Glutamatergic neuron (in vitro differentiated cells): ENCODE data around the gene IQSEC3. TPM values are rescaled to one million over a fixed set of nuclear protein-coding genes. Genes with fewer than 3 reads are reported as not detected.
"Not testable (repeated sequence)": the region's sequence is repeated elsewhere in the genome, so short reads cannot be mapped to it uniquely, and the experiment has no call there.

Experiments
- DNase-seq: peaks from one replicate; pipeline ENCODE4 v3.0.0; 2022
- H3K27ac Mint-ChIP-seq: one replicate; pipeline ENCODE4 v1.8.0; 2020; ENCODE audit warnings: mild to moderate bottlenecking, mixed read lengths, inconsistent platforms; ENCODE audit not compliant: unreplicated experiment
- H3K27me3 Mint-ChIP-seq: one replicate; pipeline ENCODE4 v1.8.0; 2020; ENCODE audit warnings: mild to moderate bottlenecking, moderate library complexity, mixed read lengths, inconsistent platforms; ENCODE audit not compliant: unreplicated experiment
- H3K36me3 Mint-ChIP-seq: one replicate; pipeline ENCODE4 v1.8.0; 2020; ENCODE audit warnings: mild to moderate bottlenecking, mixed read lengths, inconsistent platforms; ENCODE audit not compliant: unreplicated experiment
- H3K4me1 Mint-ChIP-seq: one replicate; pipeline ENCODE4 v1.8.0; 2020; ENCODE audit warnings: mild to moderate bottlenecking, low read depth, mixed read lengths, inconsistent platforms; ENCODE audit not compliant: unreplicated experiment
- H3K4me3 Mint-ChIP-seq: one replicate; pipeline ENCODE4 v1.8.0; 2020; ENCODE audit warnings: mild to moderate bottlenecking, mixed read lengths, inconsistent platforms; ENCODE audit not compliant: unreplicated experiment
- H3K9me3 Mint-ChIP-seq: one replicate; pipeline ENCODE4 v1.8.0; 2020; ENCODE audit warnings: mild to moderate bottlenecking, moderate library complexity, mixed read lengths, inconsistent platforms; ENCODE audit not compliant: unreplicated experiment
- total RNA-seq: library from RNA; stranded (reverse); fragmentation: NEBNext Ultra II Directional; extraction: Animal tissue kit (Norgen Biotek cat#: 25700); gene quantifications from one replicate; pipeline ENCODE4 v1.2.1, GENCODE V29; 2021; ENCODE audit not compliant: unreplicated experiment
- TF ChIP-seq, protein P1 (sequence below): fragments of 200-600 bp; sonication (generic); IDR thresholded peaks from one replicate; pipeline ENCODE4 v1.5.0; 2021; ENCODE audit not compliant: partially characterized antibody, unreplicated experiment

Gene IQSEC3
- total RNA-seq, 1 donor from 2014 or later = 41.4 TPM

DNA sequence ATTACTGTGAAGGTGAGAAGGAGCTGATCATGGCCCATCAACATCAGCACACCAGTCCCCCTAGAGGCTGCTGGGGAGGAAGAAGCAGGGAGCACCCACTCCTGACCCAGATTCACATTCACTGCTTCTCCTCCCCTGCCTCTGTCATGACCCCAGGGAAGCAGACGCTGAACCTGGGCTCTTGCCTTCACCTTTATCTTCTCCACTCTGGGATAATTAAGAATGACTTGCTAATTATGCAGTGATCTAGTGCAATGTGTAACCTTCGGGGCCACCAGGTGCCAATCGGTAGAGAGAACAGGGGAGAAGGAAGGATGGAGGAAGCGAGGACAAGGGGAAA lies 44.4 kb upstream of the IQSEC3 start:
- TF ChIP-seq, protein P1, sequence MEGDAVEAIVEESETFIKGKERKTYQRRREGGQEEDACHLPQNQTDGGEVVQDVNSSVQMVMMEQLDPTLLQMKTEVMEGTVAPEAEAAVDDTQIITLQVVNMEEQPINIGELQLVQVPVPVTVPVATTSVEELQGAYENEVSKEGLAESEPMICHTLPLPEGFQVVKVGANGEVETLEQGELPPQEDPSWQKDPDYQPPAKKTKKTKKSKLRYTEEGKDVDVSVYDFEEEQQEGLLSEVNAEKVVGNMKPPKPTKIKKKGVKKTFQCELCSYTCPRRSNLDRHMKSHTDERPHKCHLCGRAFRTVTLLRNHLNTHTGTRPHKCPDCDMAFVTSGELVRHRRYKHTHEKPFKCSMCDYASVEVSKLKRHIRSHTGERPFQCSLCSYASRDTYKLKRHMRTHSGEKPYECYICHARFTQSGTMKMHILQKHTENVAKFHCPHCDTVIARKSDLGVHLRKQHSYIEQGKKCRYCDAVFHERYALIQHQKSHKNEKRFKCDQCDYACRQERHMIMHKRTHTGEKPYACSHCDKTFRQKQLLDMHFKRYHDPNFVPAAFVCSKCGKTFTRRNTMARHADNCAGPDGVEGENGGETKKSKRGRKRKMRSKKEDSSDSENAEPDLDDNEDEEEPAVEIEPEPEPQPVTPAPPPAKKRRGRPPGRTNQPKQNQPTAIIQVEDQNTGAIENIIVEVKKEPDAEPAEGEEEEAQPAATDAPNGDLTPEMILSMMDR = no peak

DNA sequence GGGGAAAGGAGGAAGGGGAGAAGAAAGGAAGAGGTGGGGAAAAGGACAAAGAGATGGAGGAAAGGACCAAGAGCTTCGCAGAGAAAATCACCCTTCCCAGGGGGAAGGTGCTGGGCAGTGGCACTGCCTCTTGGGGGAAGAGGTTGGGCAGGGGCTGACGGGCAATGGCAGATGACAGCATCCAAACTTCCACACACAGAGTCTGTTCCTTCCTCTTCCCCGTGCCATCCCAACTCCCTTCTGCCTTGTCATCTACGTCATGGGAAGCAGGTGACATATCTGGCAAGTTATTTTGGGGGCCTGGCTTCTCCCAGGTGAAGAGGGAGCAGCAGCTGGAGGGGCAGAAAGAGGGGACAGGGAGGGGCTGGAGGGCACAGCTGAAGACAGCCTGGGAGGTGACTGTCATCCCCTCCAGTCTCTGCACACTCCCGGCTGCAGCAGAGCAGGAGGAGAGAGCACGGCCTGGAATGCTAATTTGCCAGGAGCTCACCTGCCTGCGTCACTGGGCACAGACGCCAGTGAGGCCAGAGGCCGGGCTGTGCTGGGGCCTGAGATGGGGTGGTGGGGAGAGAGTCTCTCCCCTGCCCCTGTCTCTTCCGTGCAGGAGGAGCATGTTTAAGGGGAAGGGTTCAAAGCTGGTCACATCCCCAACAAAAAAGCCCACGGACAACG lies 43.9 kb upstream of the IQSEC3 start:
- TF ChIP-seq, protein P1 = no peak
- Mint-ChIP-seq H3K4me3 (no peak overlapping the region), H3K9me3 (no peaks in the 10 kb centered on the region), H3K27ac (no peak overlapping the region), H3K27me3 (peaks cover 3% of the 10 kb centered on the region), H3K4me1 (peaks cover 15% of the 10 kb centered on the region), H3K36me3 (peaks cover 3% of the 10 kb centered on the region)
- DNase-seq = no peak

More for the DNA sequence above, 44.4 kb upstream of the IQSEC3 start:
- no peaks in the 10 kb centered on the region for H3K9me3 Mint-ChIP-seq
- no peak for DNase-seq
- H3K27ac Mint-ChIP-seq = no peak overlapping the region
- peaks cover 15% of the 10 kb centered on the region for H3K4me1 Mint-ChIP-seq
- peaks cover 3% of the 10 kb centered on the region for H3K27me3 Mint-ChIP-seq
- H3K36me3 Mint-ChIP-seq = peaks cover 3% of the 10 kb centered on the region
- no peak overlapping the region for H3K4me3 Mint-ChIP-seq

DNA sequence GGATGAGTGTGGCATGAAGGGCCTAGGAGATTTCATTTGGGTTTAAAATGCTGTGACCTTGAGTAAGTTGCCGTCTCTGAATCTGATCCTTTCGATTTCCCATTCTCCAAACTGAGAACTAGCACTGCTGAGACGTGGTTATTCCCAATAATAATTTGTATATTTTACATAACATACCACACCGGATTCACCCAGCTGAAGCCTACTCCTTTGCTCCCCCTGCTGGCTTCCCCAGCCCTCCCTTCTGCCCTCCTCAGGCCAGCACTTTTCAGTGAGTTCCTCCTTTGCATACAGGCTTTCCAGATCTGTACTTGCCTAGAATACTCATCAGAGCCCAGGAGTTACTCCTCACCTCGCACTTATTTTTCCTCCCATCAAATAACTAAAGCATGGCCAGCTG lies 38.7 kb upstream of the IQSEC3 start:
- H3K36me3 Mint-ChIP-seq, DNase-seq, H3K4me3 Mint-ChIP-seq, H3K27ac Mint-ChIP-seq, H3K4me1 Mint-ChIP-seq, H3K9me3 Mint-ChIP-seq, H3K27me3 Mint-ChIP-seq: not testable (repeated sequence)

DNA sequence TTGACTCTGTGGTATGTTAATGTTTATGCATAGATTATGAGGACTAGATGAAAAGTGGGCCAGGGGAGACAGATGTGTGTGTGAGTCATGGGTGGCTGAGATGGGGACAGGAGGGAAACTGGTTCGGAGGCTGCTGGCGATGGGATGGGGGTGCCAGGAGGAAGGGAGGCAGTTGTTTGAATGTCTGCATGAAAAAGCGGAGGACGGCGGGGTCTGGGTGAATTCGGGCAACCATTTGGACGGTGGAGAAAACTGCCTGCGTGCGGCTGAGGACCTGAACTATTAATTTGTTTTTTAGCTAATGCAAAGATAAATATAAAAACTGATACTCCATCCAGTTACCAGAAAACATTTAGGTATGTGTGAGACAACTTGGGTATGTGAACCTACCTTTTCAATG lies 27.8 kb upstream of the IQSEC3 start:
- H3K27me3 Mint-ChIP-seq, H3K9me3 Mint-ChIP-seq, H3K27ac Mint-ChIP-seq, DNase-seq, H3K36me3 Mint-ChIP-seq, H3K4me3 Mint-ChIP-seq, H3K4me1 Mint-ChIP-seq: not testable (repeated sequence)

DNA sequence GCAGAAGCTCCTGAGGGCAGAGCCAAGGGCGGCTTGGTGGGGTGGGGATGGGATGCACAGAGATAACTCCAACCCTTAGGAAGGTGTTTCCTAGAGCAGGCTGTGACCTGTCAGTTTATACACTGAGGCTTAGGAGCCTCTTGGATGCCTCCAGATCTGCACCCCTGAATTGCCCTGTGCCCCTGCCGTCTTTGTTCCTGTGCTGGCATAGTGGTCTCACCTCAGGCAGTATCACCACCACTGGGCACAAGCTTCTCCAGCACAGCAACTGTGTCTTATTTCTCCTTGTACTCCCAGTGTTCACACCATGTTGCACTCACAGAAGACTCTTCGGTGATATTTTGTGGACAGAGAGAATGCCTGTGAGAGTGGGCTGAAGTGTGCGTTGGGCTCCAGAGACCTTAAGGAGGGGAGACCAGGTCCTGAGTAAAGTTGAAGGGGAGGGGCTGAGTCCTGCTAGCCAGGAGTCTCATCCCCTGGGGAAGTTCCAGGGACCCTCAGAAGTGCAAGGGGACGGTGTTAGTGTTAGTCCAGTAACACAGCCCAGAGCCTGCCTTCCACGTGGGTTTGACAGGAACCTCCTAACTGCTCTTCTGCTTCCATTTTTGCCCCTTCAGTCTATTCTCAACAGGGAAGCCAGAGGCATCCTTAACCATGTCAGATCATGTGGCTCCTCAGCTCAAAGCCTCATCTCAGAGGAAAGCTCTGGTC lies 26.9 kb upstream of the IQSEC3 start:
- DNase-seq, H3K4me3 Mint-ChIP-seq, H3K27me3 Mint-ChIP-seq, H3K27ac Mint-ChIP-seq, H3K4me1 Mint-ChIP-seq, H3K36me3 Mint-ChIP-seq, H3K9me3 Mint-ChIP-seq: not testable (repeated sequence)

DNA sequence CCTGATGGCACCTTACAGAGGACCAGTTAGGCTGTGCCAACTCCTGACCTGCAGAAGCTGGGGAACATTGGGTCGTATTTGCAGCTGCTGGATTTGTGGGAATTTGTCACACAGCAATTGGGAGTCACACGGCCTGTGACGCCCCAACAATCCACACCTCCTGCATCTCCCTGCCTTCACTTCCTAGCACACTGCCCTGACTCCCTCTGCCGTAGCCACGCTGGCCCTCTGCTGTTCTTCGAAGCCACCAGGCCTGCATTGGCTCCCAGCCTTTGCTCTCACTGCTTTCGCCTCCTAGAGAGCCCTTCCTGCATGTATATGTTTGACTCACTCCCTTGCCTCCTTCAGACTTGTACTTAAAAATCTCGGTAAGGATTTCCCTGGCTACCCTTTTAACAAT lies 22.2 kb upstream of the IQSEC3 start:
- H3K27ac Mint-ChIP-seq, H3K27me3 Mint-ChIP-seq, DNase-seq, H3K36me3 Mint-ChIP-seq, H3K4me3 Mint-ChIP-seq, H3K4me1 Mint-ChIP-seq: not testable (repeated sequence)
- H3K9me3 Mint-ChIP-seq = peaks cover 11% of the 10 kb centered on the region

DNA sequence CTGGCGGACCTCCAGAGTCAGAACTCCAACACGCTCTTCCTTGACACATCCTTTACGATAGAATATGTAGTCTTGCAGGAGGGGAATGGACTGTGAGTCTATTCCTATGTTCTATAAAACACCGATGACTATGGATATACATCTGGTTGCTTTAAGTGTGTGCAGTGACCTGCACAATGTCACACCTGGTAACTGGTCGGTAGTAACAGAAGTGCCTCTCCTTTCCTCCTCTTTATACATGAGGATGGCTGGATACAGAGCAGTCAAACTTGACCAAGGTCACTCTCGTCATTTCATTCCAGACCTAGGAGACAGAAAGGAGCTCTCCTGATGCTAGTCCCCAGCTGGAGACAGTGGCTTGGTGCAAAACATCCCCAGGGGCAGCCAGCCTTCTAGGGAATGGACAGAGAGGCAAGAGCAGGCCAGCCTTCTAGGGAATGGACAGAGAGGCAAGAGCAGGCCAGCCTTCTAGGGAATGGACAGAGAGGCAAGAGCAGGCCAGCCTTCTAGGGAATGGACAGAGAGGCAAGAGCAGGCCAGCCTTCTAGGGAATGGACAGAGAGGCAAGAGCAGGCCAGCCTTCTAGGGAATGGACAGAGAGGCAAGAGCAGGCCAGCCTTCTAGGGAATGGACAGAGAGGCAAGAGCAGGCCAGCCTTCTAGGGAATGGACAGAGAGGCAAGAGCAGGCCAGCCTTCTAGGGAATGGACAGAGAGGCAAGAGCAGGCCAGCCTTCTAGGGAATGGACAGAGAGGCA lies 21.2 kb upstream of the IQSEC3 start:
- H3K36me3 Mint-ChIP-seq, DNase-seq, H3K4me1 Mint-ChIP-seq, H3K27me3 Mint-ChIP-seq, H3K4me3 Mint-ChIP-seq: not testable (repeated sequence)
- H3K9me3 Mint-ChIP-seq = peaks cover 11% of the 10 kb centered on the region
- H3K27ac Mint-ChIP-seq = peak overlapping the region; percentile 83

DNA sequence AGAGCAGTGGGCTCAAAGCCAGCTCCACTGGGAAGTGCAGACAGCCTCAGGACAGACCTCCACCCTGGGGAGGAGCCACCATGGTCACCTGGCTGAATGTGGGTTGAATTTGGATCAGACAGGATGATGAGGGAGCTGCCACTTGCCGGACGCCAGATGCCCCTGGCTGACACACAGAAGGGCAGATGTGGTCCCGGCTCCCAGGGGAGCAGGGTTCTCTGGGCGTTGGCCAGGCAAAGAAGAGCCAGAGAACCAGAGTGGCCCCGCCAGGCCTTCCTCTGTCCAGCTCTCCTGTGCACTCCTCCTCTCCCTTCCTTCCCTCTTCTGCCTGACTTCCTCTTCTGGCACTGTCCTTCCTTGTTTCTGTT lies 20.6 kb upstream of the IQSEC3 start:
- not testable (repeated sequence) for H3K27ac Mint-ChIP-seq, H3K27me3 Mint-ChIP-seq, H3K36me3 Mint-ChIP-seq, H3K4me3 Mint-ChIP-seq, H3K4me1 Mint-ChIP-seq
- peak; percentile 46 for DNase-seq
- peaks cover 11% of the 10 kb centered on the region for H3K9me3 Mint-ChIP-seq

DNA sequence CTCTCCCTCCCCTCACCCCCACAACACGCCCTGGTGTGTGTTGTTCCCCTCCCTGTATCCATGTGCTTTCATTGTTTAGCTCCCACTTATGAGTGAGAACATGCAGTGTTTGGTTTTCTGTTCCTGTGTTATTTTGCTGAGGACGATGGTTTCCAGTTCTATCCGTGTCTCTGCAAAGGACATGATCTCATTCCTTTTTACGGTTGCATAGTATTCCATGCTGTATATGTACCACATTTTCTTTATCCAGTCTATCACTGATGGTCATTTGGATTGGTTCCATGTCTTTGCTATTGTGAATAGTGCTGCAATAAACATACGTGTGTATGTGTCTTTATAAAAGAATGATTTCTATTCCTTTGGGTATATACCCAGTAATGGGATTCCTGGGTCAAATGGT lies 20.0 kb upstream of the IQSEC3 start:
- H3K4me1 Mint-ChIP-seq = peaks cover 11% of the 10 kb centered on the region
- H3K27me3 Mint-ChIP-seq, H3K36me3 Mint-ChIP-seq, DNase-seq: not testable (repeated sequence)
- H3K9me3 Mint-ChIP-seq = peaks cover 11% of the 10 kb centered on the region
- peak overlapping the region; percentile 59 for H3K27ac Mint-ChIP-seq
- H3K4me3 Mint-ChIP-seq = peak overlapping the region; percentile 60

DNA sequence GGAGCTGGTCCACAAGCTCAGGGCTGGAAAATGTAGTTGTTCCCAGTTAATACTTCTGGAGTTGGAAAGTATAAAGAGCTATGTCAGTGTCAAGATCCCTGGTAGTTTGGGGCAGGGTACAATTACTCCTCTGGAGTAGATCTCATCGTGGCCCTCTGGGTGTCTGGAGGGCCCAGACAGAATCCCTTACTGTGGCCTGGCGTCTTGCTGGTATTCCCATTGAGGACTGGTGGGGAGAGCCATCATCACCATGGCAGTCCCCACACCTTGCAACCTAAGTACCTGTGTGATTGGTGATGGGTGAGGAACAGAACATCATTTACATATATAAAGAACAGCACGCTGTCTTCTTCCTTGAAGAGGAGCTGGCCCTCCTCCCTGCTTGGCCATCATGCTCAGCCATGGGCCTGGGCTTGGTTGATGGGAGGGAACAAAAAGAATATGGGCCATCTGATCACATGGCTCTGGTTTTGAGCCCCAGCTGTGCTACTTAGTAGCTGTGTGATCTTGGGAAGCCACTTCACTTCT lies 18.8 kb upstream of the IQSEC3 start:
- not testable (repeated sequence) for H3K4me3 Mint-ChIP-seq, DNase-seq, H3K27me3 Mint-ChIP-seq, H3K27ac Mint-ChIP-seq, H3K36me3 Mint-ChIP-seq
- H3K9me3 Mint-ChIP-seq = peaks cover 11% of the 10 kb centered on the region
- H3K4me1 Mint-ChIP-seq = peaks cover 11% of the 10 kb centered on the region
